PC-3 (cell line): ENCODE results near the gene AVP. TPM values are rescaled to one million over a fixed set of nuclear protein-coding genes. Genes with fewer than 3 reads are reported as not detected.
A peak's percentile ranks its signal among the peaks of the same experiment; 100 is the strongest.
"Not testable (repeated sequence)": the region's sequence is repeated elsewhere in the genome, so short reads cannot be mapped to it uniquely, and the experiment has no call there.

Experiments
- ATAC-seq: fragments of 200-7000 bp; cut with Tn5 transposase; 2 replicates; pipeline ENCODE4 v1.9.1; 2020; ENCODE audit warnings: mild to moderate bottlenecking, moderate library complexity
- BruUV-seq: library from RNA; stranded (reverse); fragments of 400-500 nt; replicated peaks from 2 replicates; lab custom pipeline; 2021; lab: Mats Ljungman, UMichigan
- CTCF ChIA-PET: fragments of 300-600 bp; sonication (Branson Sonifier 250); formaldehyde crosslinking; loops from one replicate; lab custom pipeline; 2022; ENCODE audit warnings: antibody characterized with exemption; lab: Charles Lee
- POLR2A ChIA-PET: fragments of 300-600 bp; sonication (Branson Sonifier 250); formaldehyde crosslinking; loops from one replicate; lab custom pipeline; 2022; ENCODE audit warnings: antibody characterized with exemption; ENCODE audit not compliant: unreplicated experiment; lab: Charles Lee
- DNase-seq: peaks from one replicate; pipeline ENCODE4 v3.0.0-alpha.2; 2015
- H2AFZ ChIP-seq: fragments of 300-600 bp; sonication (generic); 2 replicates; pipeline ENCODE4 v1.6.0; 2016; ENCODE audit warnings: antibody characterized with exemption, low read length
- H3F3A ChIP-seq: fragments of 300-600 bp; sonication (generic); one replicate; pipeline ENCODE4 v1.6.0; 2017; ENCODE audit warnings: antibody characterized with exemption, low read length, control low read depth, mild to moderate bottlenecking; ENCODE audit not compliant: unreplicated experiment
- H3K27ac ChIP-seq: fragments of 300-600 bp; sonication (generic); 2 replicates; pipeline ENCODE4 v1.5.1; 2016; ENCODE audit warnings: mild to moderate bottlenecking, low read length
- H3K27me3 ChIP-seq: fragments of 300-600 bp; sonication (generic); 2 replicates; pipeline ENCODE4 v1.6.1; 2016; ENCODE audit warnings: low read length, mixed read lengths
- H3K36me3 ChIP-seq: fragments of 300-600 bp; sonication (generic); 2 replicates; pipeline ENCODE4 v1.6.1; 2016; ENCODE audit warnings: low read depth, mixed run types, low read length, mixed read lengths
- H3K4me1 ChIP-seq: fragments of 300-600 bp; sonication (generic); 2 replicates; pipeline ENCODE4 v1.5.1; 2016; ENCODE audit warnings: low read length; ENCODE audit not compliant: insufficient read depth
- H3K4me2 ChIP-seq: fragments of 300-600 bp; sonication (generic); 2 replicates; pipeline ENCODE4 v1.6.0; 2016; ENCODE audit warnings: low read length
- H3K4me3 ChIP-seq: fragments of 300-600 bp; sonication (generic); 2 replicates; pipeline ENCODE4 v1.5.1; 2016; ENCODE audit warnings: mild to moderate bottlenecking, low read length, mixed read lengths
- H3K79me2 ChIP-seq: fragments of 300-600 bp; sonication (generic); 2 replicates; pipeline ENCODE4 v1.6.1; 2017; ENCODE audit warnings: low read length, mixed read lengths
- H3K9ac ChIP-seq: fragments of 300-600 bp; sonication (generic); 2 replicates; pipeline ENCODE4 v1.6.0; 2016; ENCODE audit warnings: mild to moderate bottlenecking, low read length
- H3K9me2 ChIP-seq: fragments of 300-600 bp; sonication (generic); replicated peaks from 2 replicates; pipeline ENCODE4 v1.6.1; 2016; ENCODE audit warnings: mixed run types, low read length, mixed read lengths
- H3K9me3 ChIP-seq: fragments of 300-600 bp; sonication (generic); 2 replicates; pipeline ENCODE4 v1.6.1; 2016; ENCODE audit warnings: low read length, mixed read lengths
- H4K20me1 ChIP-seq: fragments of 300-600 bp; sonication (generic); 2 replicates; pipeline ENCODE4 v1.6.1; 2016; ENCODE audit warnings: low read length, mixed read lengths
- EZH2 ChIP-seq: fragments of 300-600 bp; sonication (generic); IDR thresholded peaks from one replicate; pipeline ENCODE4 v1.6.1; 2017; ENCODE audit warnings: antibody characterized with exemption, mild to moderate bottlenecking, low read length; ENCODE audit not compliant: unreplicated experiment
- EZH2phosphoT487 ChIP-seq: fragments of 300-600 bp; sonication (generic); IDR thresholded peaks from 2 replicates; pipeline ENCODE4 v1.6.1; 2018; ENCODE audit warnings: mild to moderate bottlenecking, antibody characterized with exemption, low read length, borderline replicate concordance
- intact Hi-C: fragments of 100-400 bp; cut with micrococcal nuclease; formaldehyde crosslinking; loops from 2 replicates; pipeline ENCODE4 v1.9.0; 2023
- total RNA-seq: library from RNA; depleted of rRNA; stranded (reverse); fragments of >200 nt; gene quantifications from 2 replicates; pipeline ENCODE4 v1.2.3, GENCODE V29; 2014
- TF ChIP-seq, protein P1 (sequence below): fragments of 300-600 bp; sonication (generic); conservative IDR thresholded peaks from 2 replicates; pipeline ENCODE4 v1.5.1; 2017; ENCODE audit warnings: antibody characterized with exemption, low read depth, mild to moderate bottlenecking, low read length

AVP gene
- total RNA-seq, 1 experiment from 2014 or later, result not detected

DNA sequence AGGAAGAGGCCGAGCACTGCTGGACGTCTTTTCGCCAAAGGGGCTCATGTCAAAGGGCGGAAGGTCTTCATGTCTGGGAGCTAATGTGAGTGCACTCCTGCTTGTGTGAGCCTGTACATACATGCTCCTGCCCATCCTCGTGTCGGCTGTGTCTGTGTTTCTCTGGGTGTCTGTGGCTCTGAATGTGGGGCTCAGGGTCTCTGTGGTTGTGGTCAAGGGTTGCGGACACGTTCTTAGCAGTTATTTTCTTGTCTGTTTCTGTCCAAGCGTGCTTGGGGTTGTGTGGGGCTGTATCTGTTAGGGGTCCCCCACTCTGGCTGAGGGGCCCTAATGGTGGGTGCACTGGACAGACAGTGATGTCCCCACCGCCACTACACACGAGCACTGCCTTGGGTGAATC is 2.9 kb downstream of the AVP start:
- H3K4me3 ChIP-seq, result no peak overlapping the region
- no peaks in the 10 kb centered on the region for H3K9me2 ChIP-seq
- H3F3A ChIP-seq, result no peaks in the 10 kb centered on the region
- H2AFZ ChIP-seq, result no peak overlapping the region
- peaks cover 20% of the 10 kb centered on the region for H3K27me3 ChIP-seq
- BruUV-seq, result no TSS peak
- no peaks in the 10 kb centered on the region for H3K36me3 ChIP-seq
- no peak overlapping the region for H3K27ac ChIP-seq
- no peak for TF ChIP-seq EZH2phosphoT487
- no peak for TF ChIP-seq EZH2
- TF ChIP-seq, protein P1, sequence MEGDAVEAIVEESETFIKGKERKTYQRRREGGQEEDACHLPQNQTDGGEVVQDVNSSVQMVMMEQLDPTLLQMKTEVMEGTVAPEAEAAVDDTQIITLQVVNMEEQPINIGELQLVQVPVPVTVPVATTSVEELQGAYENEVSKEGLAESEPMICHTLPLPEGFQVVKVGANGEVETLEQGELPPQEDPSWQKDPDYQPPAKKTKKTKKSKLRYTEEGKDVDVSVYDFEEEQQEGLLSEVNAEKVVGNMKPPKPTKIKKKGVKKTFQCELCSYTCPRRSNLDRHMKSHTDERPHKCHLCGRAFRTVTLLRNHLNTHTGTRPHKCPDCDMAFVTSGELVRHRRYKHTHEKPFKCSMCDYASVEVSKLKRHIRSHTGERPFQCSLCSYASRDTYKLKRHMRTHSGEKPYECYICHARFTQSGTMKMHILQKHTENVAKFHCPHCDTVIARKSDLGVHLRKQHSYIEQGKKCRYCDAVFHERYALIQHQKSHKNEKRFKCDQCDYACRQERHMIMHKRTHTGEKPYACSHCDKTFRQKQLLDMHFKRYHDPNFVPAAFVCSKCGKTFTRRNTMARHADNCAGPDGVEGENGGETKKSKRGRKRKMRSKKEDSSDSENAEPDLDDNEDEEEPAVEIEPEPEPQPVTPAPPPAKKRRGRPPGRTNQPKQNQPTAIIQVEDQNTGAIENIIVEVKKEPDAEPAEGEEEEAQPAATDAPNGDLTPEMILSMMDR, result no peak
- H3K79me2 ChIP-seq, result no peaks in the 10 kb centered on the region
- intact Hi-C loops, result no loop called here
- no peaks in the 10 kb centered on the region for H3K9me3 ChIP-seq
- no peak overlapping the region for H3K9ac ChIP-seq
- DNase-seq (no peak), ATAC-seq (no peak)
- H3K4me1 ChIP-seq, result no peaks in the 10 kb centered on the region
- no peaks in the 10 kb centered on the region for H4K20me1 ChIP-seq
- CTCF ChIA-PET, result no interaction called here
- POLR2A ChIA-PET, result no interaction called here
- no peak overlapping the region for H3K4me2 ChIP-seq

DNA sequence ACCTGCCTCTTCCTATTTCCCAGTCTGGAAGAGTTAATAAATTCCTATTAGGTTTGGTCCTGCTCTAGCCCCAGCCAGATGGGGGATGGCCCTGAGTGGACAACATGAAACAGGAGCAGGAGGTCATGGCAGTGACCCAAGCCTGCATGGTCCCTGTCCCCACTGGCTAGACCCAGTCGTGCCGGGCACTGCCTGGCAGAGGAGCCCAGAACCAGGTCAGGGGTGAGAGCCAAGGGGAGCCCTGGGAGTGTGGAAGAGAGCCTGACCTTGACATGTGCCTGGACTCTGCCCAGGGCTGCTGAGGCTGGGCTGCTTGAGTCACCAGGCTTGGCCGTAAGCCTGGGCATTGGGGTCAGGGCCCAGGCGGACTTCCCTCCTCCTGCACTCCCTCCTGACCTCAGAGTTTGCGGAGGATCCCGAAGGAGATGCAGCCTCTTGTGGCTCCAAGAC is 3.6 kb downstream of the AVP start:
- H2AFZ ChIP-seq, result no peak overlapping the region
- no peak overlapping the region for H3K4me2 ChIP-seq
- H3K36me3 ChIP-seq, result no peaks in the 10 kb centered on the region
- H3K9me3 ChIP-seq, result no peaks in the 10 kb centered on the region
- no peaks in the 10 kb centered on the region for H3K79me2 ChIP-seq
- no peaks in the 10 kb centered on the region for H3K9me2 ChIP-seq
- no peaks in the 10 kb centered on the region for H3K4me1 ChIP-seq
- POLR2A ChIA-PET, result interaction anchor here (0.6 kb wide), 1 partner anchor 28 kb away, joined by 6 read pairs; no protein-coding TSS in a partner anchor
- H3K27ac ChIP-seq, result no peak overlapping the region
- no peak overlapping the region for H3K9ac ChIP-seq
- no peak overlapping the region for H3K4me3 ChIP-seq
- CTCF ChIA-PET, result no interaction called here
- peak; percentile 55 for ATAC-seq
- no peak for DNase-seq
- H3K27me3 ChIP-seq, result peaks cover 20% of the 10 kb centered on the region
- intact Hi-C loops, result no loop called here
- no TSS peak for BruUV-seq
- TF ChIP-seq, protein P1, result no peak
- TF ChIP-seq EZH2phosphoT487, result no peak
- no peak for TF ChIP-seq EZH2
- no peaks in the 10 kb centered on the region for H3F3A ChIP-seq
- H4K20me1 ChIP-seq, result no peaks in the 10 kb centered on the region

DNA sequence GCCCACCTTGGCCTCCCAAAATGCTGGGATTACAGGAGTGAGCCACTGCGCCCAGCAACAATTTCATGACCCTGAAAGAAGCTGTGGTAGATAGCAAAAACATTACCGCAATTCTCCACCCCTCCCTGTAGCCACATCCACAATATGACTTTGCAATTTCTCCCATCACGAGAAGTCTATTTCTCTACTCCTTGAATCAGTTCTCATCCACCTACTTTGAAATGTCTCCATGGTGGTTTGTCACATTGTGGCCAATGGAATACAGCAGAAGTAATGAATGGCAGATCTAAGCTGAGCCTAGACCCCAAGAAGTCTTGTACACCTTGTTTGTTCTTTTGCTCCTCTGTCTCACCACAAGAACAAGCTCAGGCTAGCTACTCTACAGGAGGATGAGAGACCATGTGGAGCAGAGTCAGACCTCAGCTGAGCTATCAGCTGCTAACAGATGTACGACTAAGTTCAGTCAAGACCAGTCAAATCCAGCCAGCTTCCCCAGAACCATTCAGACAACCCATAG is 6.8 kb downstream of the AVP start:
- BruUV-seq, result no TSS peak
- no peak overlapping the region for H2AFZ ChIP-seq
- no peaks in the 10 kb centered on the region for H3K9me3 ChIP-seq
- peaks cover 10% of the 10 kb centered on the region for H3K27me3 ChIP-seq
- CTCF ChIA-PET, result no interaction called here
- TF ChIP-seq, protein P1, result no peak
- TF ChIP-seq EZH2phosphoT487, result no peak
- no peak for TF ChIP-seq EZH2
- no peak for DNase-seq
- H4K20me1 ChIP-seq, result no peaks in the 10 kb centered on the region
- H3K79me2 ChIP-seq, result no peaks in the 10 kb centered on the region
- no peaks in the 10 kb centered on the region for H3F3A ChIP-seq
- H3K36me3 ChIP-seq, result no peaks in the 10 kb centered on the region
- H3K4me1 ChIP-seq, result no peaks in the 10 kb centered on the region
- intact Hi-C loops, result no loop called here
- H3K4me2 ChIP-seq, result no peak overlapping the region
- no peak overlapping the region for H3K27ac ChIP-seq
- ATAC-seq, result no peak
- H3K9ac ChIP-seq, result no peak overlapping the region
- no peak overlapping the region for H3K4me3 ChIP-seq
- H3K9me2 ChIP-seq, result no peaks in the 10 kb centered on the region
- POLR2A ChIA-PET, result no interaction called here

DNA sequence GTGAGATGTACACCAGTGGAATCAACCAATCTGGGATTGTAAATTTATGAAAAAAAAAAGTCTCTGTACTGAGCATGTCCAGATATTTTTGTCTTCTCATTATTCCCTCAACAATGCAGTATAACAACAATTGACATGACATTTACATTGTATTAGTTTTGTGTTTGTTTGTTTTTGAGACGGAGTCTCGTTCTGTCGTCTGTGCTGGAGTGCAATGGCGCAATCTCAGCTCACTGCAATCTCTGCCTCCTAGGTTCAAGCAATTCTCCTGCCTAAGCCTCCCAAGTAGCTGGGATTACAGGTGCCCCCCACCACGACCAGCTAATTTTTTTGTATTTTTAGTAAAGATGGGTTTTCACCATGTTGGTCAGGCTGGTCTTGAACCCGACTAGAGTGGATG is 9.2 kb downstream of the AVP start:
- H3K27ac ChIP-seq, H3K4me1 ChIP-seq, intact Hi-C loops, H3K9me3 ChIP-seq, H3K79me2 ChIP-seq, H3K9ac ChIP-seq, BruUV-seq, POLR2A ChIA-PET, H3K4me3 ChIP-seq, H3K27me3 ChIP-seq, H3F3A ChIP-seq, H3K9me2 ChIP-seq, H4K20me1 ChIP-seq, H2AFZ ChIP-seq, DNase-seq, ATAC-seq, CTCF ChIA-PET, H3K4me2 ChIP-seq, H3K36me3 ChIP-seq: not testable (repeated sequence)
